Measurements from ENCODE around the gene SORCS2.

SORCS2 gene

GRCh38 chr4:7384003-7384928 is 191.9 kb downstream of the SORCS2 start:
- no peak for FAIRE-seq

GRCh38 chr4:7384929-7385890 is 192.9 kb downstream of the SORCS2 start:
- FAIRE-seq: no peak

- no peak for FAIRE-seq
Measured at GRCh38 chr4:7387925-7388324, 195.6 kb downstream of the SORCS2 start.

GRCh38 chr4:7388627-7389026 is 196.3 kb downstream of the SORCS2 start:
- FAIRE-seq: no peak

- FAIRE-seq: no peak
Measured at GRCh38 chr4:7389101-7389701, 196.9 kb downstream of the SORCS2 start.

GRCh38 chr4:7389719-7390118 is 197.4 kb downstream of the SORCS2 start:
- FAIRE-seq: no peak

GRCh38 chr4:7390336-7390735 is 198.0 kb downstream of the SORCS2 start:
- FAIRE-seq: no peak

- no peak for FAIRE-seq
Measured at GRCh38 chr4:7390906-7391636, 198.7 kb downstream of the SORCS2 start.

- no peak for FAIRE-seq
Measured at GRCh38 chr4:7391637-7392437, 199.5 kb downstream of the SORCS2 start.

GRCh38 chr4:7392438-7393421 is 200.4 kb downstream of the SORCS2 start:
- no peak for FAIRE-seq

GRCh38 chr4:7393601-7394575 is 201.6 kb downstream of the SORCS2 start:
- FAIRE-seq: no peak

- FAIRE-seq: no peak
Measured at GRCh38 chr4:7394681-7395451, 202.5 kb downstream of the SORCS2 start.

- no peak for FAIRE-seq
Measured at GRCh38 chr4:7395645-7396044, 203.3 kb downstream of the SORCS2 start.

- FAIRE-seq: no peak
Measured at GRCh38 chr4:7396186-7396910, 204.0 kb downstream of the SORCS2 start.

GRCh38 chr4:7397206-7398103 is 205.1 kb downstream of the SORCS2 start:
- no peak for FAIRE-seq

- no peak for FAIRE-seq
Measured at GRCh38 chr4:7398104-7398423, 205.7 kb downstream of the SORCS2 start.
